ENCODE measurements around the gene MBD2. TPM values are rescaled to one million over a fixed set of nuclear protein-coding genes. Genes with fewer than 3 reads are reported as not detected.
A peak's percentile ranks its signal among the peaks of the same experiment; 100 is the strongest.

The MBD2 gene
- total and polyA plus RNA-seq, 4 experiments from 2014 or later, result 4.2 to 108 (median 66.8) TPM

GRCh38 chr18:54183390-54183789 is 41.1 kb downstream of the MBD2 start:
- ChIA-PET POLR2A (ENCODE audit: partially characterized antibody) (no interaction called here), CTCF (ENCODE audit: partially characterized antibody) (interaction anchor here (1.4 kb wide), 1 partner anchor 31 kb away, joined by 3 read pairs; no protein-coding TSS in a partner anchor)
- intact Hi-C loops (cut with micrococcal nuclease), result no loop called here
- Histone ChIP-seq H3K27ac (ENCODE audit: low read depth, low read length) (no peak overlapping the region), H3K9me3 (ENCODE audit: control insufficient read depth in 1 of 2, low read length in 2 of 2) (no peaks in the 10 kb centered on the region), H3K4me3 (ENCODE audit: low read length in 2 of 2) (no peak overlapping the region), H3K27me3 (ENCODE audit: insufficient read depth, low read length) (no peaks in the 10 kb centered on the region), H3K4me1 (ENCODE audit: insufficient read depth, low read length) (no peaks in the 10 kb centered on the region), H3K36me3 (ENCODE audit: insufficient read depth, low read length) (peaks cover 16% of the 10 kb centered on the region)
- no peak for DNase-seq
- H3K27ac Mint-ChIP-seq, result no peak overlapping the region
- no peaks in the 10 kb centered on the region for H3K9me3 Mint-ChIP-seq
- H3K4me1 Mint-ChIP-seq, result peaks cover 0 to 5% (median 4%) of the 10 kb centered on the region in 4 donors
- H3K36me3 Mint-ChIP-seq, result peaks cover 13 to 29% of the 10 kb centered on the region in 2 donors
- H3K27me3 Mint-ChIP-seq, result no peaks in the 10 kb centered on the region
- H3K4me3 Mint-ChIP-seq, result no peak overlapping the region

- H3K36me3 Mint-ChIP-seq, result peaks cover 5 to 21% of the 10 kb centered on the region in 2 donors
- Histone ChIP-seq H3K4me1 (ENCODE audit: insufficient read depth, low read length) (no peaks in the 10 kb centered on the region), H3K36me3 (ENCODE audit: insufficient read depth, low read length) (peaks cover 6% of the 10 kb centered on the region), H3K27ac (ENCODE audit: low read depth, low read length) (no peak overlapping the region), H3K27me3 (ENCODE audit: insufficient read depth, low read length) (no peaks in the 10 kb centered on the region), H3K9me3 (ENCODE audit: control insufficient read depth in 1 of 2, low read length in 2 of 2) (no peaks in the 10 kb centered on the region), H3K4me3 (ENCODE audit: low read length in 2 of 2) (no peak overlapping the region)
- CTCF ChIA-PET (ENCODE audit: partially characterized antibody), result no interaction called here
- H3K4me1 Mint-ChIP-seq, result peaks cover 2 to 6% (median 5%) of the 10 kb centered on the region in 4 donors
- no peak overlapping the region for H3K27ac Mint-ChIP-seq
- H3K4me3 Mint-ChIP-seq, result no peak overlapping the region
- no peaks in the 10 kb centered on the region for H3K9me3 Mint-ChIP-seq
- no peaks in the 10 kb centered on the region for H3K27me3 Mint-ChIP-seq
- POLR2A ChIA-PET (ENCODE audit: partially characterized antibody), result no interaction called here
- no peak for DNase-seq
- intact Hi-C loops (cut with micrococcal nuclease), result no loop called here
Observed at GRCh38 chr18:54181856-54182602, 42.4 kb downstream of the MBD2 start.

- CTCF ChIA-PET (ENCODE audit: partially characterized antibody), result interaction anchor here (1.1 kb wide), 1 partner anchor 22 kb away, joined by 3 read pairs; no protein-coding TSS in a partner anchor
- DNase-seq, result no peak
- Mint-ChIP-seq H3K4me1 (peaks cover 21 to 26% (median 24%) of the 10 kb centered on the region in 4 donors), H3K27me3 (no peaks in the 10 kb centered on the region), H3K27ac (peak overlapping the region in 6 of 7 donors; percentile 52 to 78 (median 64)), H3K36me3 (peaks cover 3 to 37% of the 10 kb centered on the region in 2 donors), H3K9me3 (no peaks in the 10 kb centered on the region), H3K4me3 (no peak overlapping the region)
- no peaks in the 10 kb centered on the region for H3K4me1 ChIP-seq (ENCODE audit: insufficient read depth, low read length)
- intact Hi-C loops (cut with micrococcal nuclease), result loop anchor here (1.0 kb wide), 1 partner anchor 96 kb away; no protein-coding TSS in a partner anchor
- H3K36me3 ChIP-seq (ENCODE audit: insufficient read depth, low read length), result peaks cover 4% of the 10 kb centered on the region
- no peaks in the 10 kb centered on the region for H3K9me3 ChIP-seq (ENCODE audit: control insufficient read depth in 1 of 2, low read length in 2 of 2)
- no peaks in the 10 kb centered on the region for H3K27me3 ChIP-seq (ENCODE audit: insufficient read depth, low read length)
- no peak overlapping the region for H3K27ac ChIP-seq (ENCODE audit: low read depth, low read length)
- POLR2A ChIA-PET (ENCODE audit: partially characterized antibody), result no interaction called here
- no peak overlapping the region for H3K4me3 ChIP-seq (ENCODE audit: low read length in 2 of 2)
Observed at GRCh38 chr18:54173980-54174630, 50.4 kb downstream of the MBD2 start.

- Mint-ChIP-seq H3K36me3 (peaks cover 3 to 37% of the 10 kb centered on the region in 2 donors), H3K27ac (peak overlapping the region in 5 of 7 donors; percentile 6 to 74 (median 52)), H3K9me3 (no peaks in the 10 kb centered on the region), H3K27me3 (no peaks in the 10 kb centered on the region), H3K4me1 (peaks cover 21 to 26% (median 24%) of the 10 kb centered on the region in 4 donors), H3K4me3 (no peak overlapping the region)
- CTCF ChIA-PET (ENCODE audit: partially characterized antibody), result interaction anchor here (1.1 kb wide), 1 partner anchor 21 kb away, joined by 3 read pairs; no protein-coding TSS in a partner anchor
- H3K9me3 ChIP-seq (ENCODE audit: control insufficient read depth in 1 of 2, low read length in 2 of 2), result no peaks in the 10 kb centered on the region
- intact Hi-C loops (cut with micrococcal nuclease), result no loop called here
- H3K4me3 ChIP-seq (ENCODE audit: low read length in 2 of 2), result no peak overlapping the region
- no peaks in the 10 kb centered on the region for H3K27me3 ChIP-seq (ENCODE audit: insufficient read depth, low read length)
- H3K27ac ChIP-seq (ENCODE audit: low read depth, low read length), result no peak overlapping the region
- DNase-seq, result no peak
- POLR2A ChIA-PET (ENCODE audit: partially characterized antibody), result no interaction called here
- H3K36me3 ChIP-seq (ENCODE audit: insufficient read depth, low read length), result peaks cover 4% of the 10 kb centered on the region
- H3K4me1 ChIP-seq (ENCODE audit: insufficient read depth, low read length), result no peaks in the 10 kb centered on the region
Observed at GRCh38 chr18:54173250-54173649, 51.2 kb downstream of the MBD2 start.

- DNase-seq, result no peak
- no peak overlapping the region for H3K4me3 ChIP-seq (ENCODE audit: low read length in 2 of 2)
- ChIA-PET POLR2A (ENCODE audit: partially characterized antibody) (no interaction called here), CTCF (ENCODE audit: partially characterized antibody) (no interaction called here)
- no peaks in the 10 kb centered on the region for H3K4me1 ChIP-seq (ENCODE audit: insufficient read depth, low read length)
- Mint-ChIP-seq H3K4me1 (peaks cover 7 to 10% (median 9%) of the 10 kb centered on the region in 4 donors), H3K9me3 (no peaks in the 10 kb centered on the region), H3K4me3 (no peak overlapping the region), H3K27me3 (no peaks in the 10 kb centered on the region), H3K36me3 (peaks cover 3 to 42% of the 10 kb centered on the region in 2 donors), H3K27ac (peak overlapping the region in 1 of 7 donors; percentile 50)
- H3K27ac ChIP-seq (ENCODE audit: low read depth, low read length), result no peak overlapping the region
- intact Hi-C loops (cut with micrococcal nuclease), result no loop called here
- peaks cover 21% of the 10 kb centered on the region for H3K36me3 ChIP-seq (ENCODE audit: insufficient read depth, low read length)
- no peaks in the 10 kb centered on the region for H3K27me3 ChIP-seq (ENCODE audit: insufficient read depth, low read length)
- no peaks in the 10 kb centered on the region for H3K9me3 ChIP-seq (ENCODE audit: control insufficient read depth in 1 of 2, low read length in 2 of 2)
Observed at GRCh38 chr18:54169431-54170403, 54.8 kb downstream of the MBD2 start.

GRCh38 chr18:54165450-54165849 is 59.0 kb downstream of the MBD2 start:
- POLR2A ChIA-PET (ENCODE audit: partially characterized antibody), result no interaction called here
- peaks cover 31 to 63% of the 10 kb centered on the region in 2 donors for H3K36me3 Mint-ChIP-seq
- CTCF ChIA-PET (ENCODE audit: partially characterized antibody), result no interaction called here

More at GRCh38 chr18:54165450-54165849, 59.0 kb downstream of the MBD2 start:
- H3K9me3 Mint-ChIP-seq, result no peaks in the 10 kb centered on the region
- Histone ChIP-seq H3K36me3 (ENCODE audit: insufficient read depth, low read length) (peaks cover 35% of the 10 kb centered on the region), H3K27ac (ENCODE audit: low read depth, low read length) (no peak overlapping the region), H3K4me1 (ENCODE audit: insufficient read depth, low read length) (no peaks in the 10 kb centered on the region), H3K4me3 (ENCODE audit: low read length in 2 of 2) (no peak overlapping the region), H3K27me3 (ENCODE audit: insufficient read depth, low read length) (no peaks in the 10 kb centered on the region), H3K9me3 (ENCODE audit: control insufficient read depth in 1 of 2, low read length in 2 of 2) (no peaks in the 10 kb centered on the region)
- DNase-seq, result no peak
- H3K4me3 Mint-ChIP-seq, result no peak overlapping the region
- peak overlapping the region in 2 of 7 donors; percentile 14 to 75 for H3K27ac Mint-ChIP-seq
- H3K4me1 Mint-ChIP-seq, result peaks cover 0 to 5% (median 0%) of the 10 kb centered on the region in 4 donors
- no peaks in the 10 kb centered on the region for H3K27me3 Mint-ChIP-seq
- intact Hi-C loops (cut with micrococcal nuclease), result no loop called here
